Neural cell (in vitro differentiated cells): ENCODE measurements around the gene VSNL1.

Source experiments
- TAF1 ChIP-seq: IDR thresholded peaks from 2 replicates; pipeline ENCODE4 v1.6.1; 2012; ENCODE audit warnings: low read depth
- TF ChIP-seq, protein P1 (sequence below): fragments of 450-650 bp; IDR thresholded peaks from 2 replicates; pipeline ENCODE4 v1.5.1; 2014; ENCODE audit warnings: antibody characterized with exemption, mild to moderate bottlenecking, moderate library complexity; ENCODE audit not compliant: poor library complexity, severe bottlenecking

- TF ChIP-seq, protein P1, sequence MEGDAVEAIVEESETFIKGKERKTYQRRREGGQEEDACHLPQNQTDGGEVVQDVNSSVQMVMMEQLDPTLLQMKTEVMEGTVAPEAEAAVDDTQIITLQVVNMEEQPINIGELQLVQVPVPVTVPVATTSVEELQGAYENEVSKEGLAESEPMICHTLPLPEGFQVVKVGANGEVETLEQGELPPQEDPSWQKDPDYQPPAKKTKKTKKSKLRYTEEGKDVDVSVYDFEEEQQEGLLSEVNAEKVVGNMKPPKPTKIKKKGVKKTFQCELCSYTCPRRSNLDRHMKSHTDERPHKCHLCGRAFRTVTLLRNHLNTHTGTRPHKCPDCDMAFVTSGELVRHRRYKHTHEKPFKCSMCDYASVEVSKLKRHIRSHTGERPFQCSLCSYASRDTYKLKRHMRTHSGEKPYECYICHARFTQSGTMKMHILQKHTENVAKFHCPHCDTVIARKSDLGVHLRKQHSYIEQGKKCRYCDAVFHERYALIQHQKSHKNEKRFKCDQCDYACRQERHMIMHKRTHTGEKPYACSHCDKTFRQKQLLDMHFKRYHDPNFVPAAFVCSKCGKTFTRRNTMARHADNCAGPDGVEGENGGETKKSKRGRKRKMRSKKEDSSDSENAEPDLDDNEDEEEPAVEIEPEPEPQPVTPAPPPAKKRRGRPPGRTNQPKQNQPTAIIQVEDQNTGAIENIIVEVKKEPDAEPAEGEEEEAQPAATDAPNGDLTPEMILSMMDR, result no peak
- no peak for TF ChIP-seq TAF1
Measured at GRCh38 chr2:17661460-17661859, 121.0 kb downstream of the VSNL1 start.
